Measurements from ENCODE around the gene CCDC3. TPM values are rescaled to one million over a fixed set of nuclear protein-coding genes. Genes with fewer than 3 reads are reported as not detected.

The CCDC3 gene
- total RNA-seq, 1 experiment from 2014 or later, result not detected

DNA sequence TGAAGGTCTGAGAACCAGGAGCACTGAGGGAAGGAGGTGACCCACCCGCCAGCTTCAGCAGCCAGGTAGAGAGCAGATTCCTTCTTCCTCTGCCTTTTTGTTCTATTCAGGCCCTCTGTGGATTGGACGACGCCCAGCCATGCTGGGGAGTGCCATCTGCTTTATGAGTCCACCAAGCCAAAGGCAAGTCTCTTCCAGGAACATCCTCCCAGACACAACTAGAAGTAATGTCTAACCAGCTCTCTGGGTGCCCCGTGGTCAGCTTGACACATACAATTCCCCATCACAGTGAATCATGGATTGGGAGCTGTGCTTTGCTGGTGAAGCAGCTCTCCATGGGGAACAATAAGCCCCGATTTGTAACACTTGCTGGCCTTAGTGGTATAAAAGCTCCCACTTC lies 125.2 kb downstream of the CCDC3 start:
- Histone ChIP-seq H3F3A (ENCODE audit: low read length, unreplicated experiment) (no peaks in the 10 kb centered on the region), H3K27ac (ENCODE audit: low read length) (no peak overlapping the region), H3K4me3 (ENCODE audit: low read length) (no peak overlapping the region), H3K9me2 (replicated peaks; ENCODE audit: low read length) (no peaks in the 10 kb centered on the region), H3K4me1 (ENCODE audit: insufficient read depth, low read length) (no peaks in the 10 kb centered on the region), H2AFZ (ENCODE audit: low read length) (no peak overlapping the region), H3K9me3 (ENCODE audit: low read length) (no peaks in the 10 kb centered on the region), H3K79me2 (ENCODE audit: low read length) (no peaks in the 10 kb centered on the region), H4K20me1 (ENCODE audit: low read length) (no peaks in the 10 kb centered on the region), H3K9ac (ENCODE audit: low read length) (no peak overlapping the region), H3K27me3 (ENCODE audit: low read length) (no peaks in the 10 kb centered on the region), H3K36me3 (ENCODE audit: low read depth, low read length) (no peaks in the 10 kb centered on the region), H3K4me2 (ENCODE audit: low read length) (no peak overlapping the region)
- intact Hi-C loops (cut with micrococcal nuclease), result no loop called here
- BruUV-seq (replicated peaks), result no TSS peak
- no peak for ATAC-seq
- no peak for DNase-seq
- no peak for TF ChIP-seq EZH2phosphoT487 (IDR thresholded peaks at IDR 0.05; ENCODE audit: borderline replicate concordance, low read length)
- POLR2A ChIA-PET (ENCODE audit: unreplicated experiment), result interaction anchor here (0.6 kb wide), 1 partner anchor 34 kb away, joined by 3 read pairs; no protein-coding TSS in a partner anchor
- CTCF ChIA-PET, result interaction anchor here (0.6 to 0.7 kb wide), 2 partner anchors 24 to 627 kb away, joined by 3 to 4 read pairs; no protein-coding TSS in a partner anchor

DNA sequence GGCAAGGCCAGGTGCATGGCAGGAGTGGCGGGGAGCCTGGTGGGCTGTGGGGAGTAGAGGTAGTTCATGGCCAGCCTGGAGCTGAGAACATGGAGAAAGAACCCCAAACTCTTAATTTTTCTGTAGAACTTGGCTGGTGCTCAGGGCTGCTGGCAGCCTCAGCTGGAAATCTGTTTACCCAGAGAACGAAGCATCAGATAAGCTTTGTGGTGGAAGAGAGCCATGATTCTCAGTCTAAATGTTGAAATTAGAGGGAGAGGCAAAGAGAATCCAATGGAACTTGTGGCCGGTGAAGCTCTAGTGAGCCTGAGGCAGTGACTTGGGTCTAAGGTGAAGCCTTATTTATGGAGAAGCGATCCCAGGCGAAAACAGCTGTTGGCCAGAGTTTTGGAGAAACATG lies 126.4 kb downstream of the CCDC3 start:
- Histone ChIP-seq H3K27ac (ENCODE audit: low read length) (no peak overlapping the region), H2AFZ (ENCODE audit: low read length) (no peak overlapping the region), H3F3A (ENCODE audit: low read length, unreplicated experiment) (no peaks in the 10 kb centered on the region), H3K4me1 (ENCODE audit: insufficient read depth, low read length) (no peaks in the 10 kb centered on the region), H3K9me2 (replicated peaks; ENCODE audit: low read length) (no peaks in the 10 kb centered on the region), H3K27me3 (ENCODE audit: low read length) (no peaks in the 10 kb centered on the region), H3K9me3 (ENCODE audit: low read length) (no peaks in the 10 kb centered on the region), H3K4me3 (ENCODE audit: low read length) (no peak overlapping the region), H3K9ac (ENCODE audit: low read length) (no peak overlapping the region), H3K4me2 (ENCODE audit: low read length) (no peak overlapping the region), H3K36me3 (ENCODE audit: low read depth, low read length) (no peaks in the 10 kb centered on the region), H3K79me2 (ENCODE audit: low read length) (no peaks in the 10 kb centered on the region), H4K20me1 (ENCODE audit: low read length) (no peaks in the 10 kb centered on the region)
- DNase-seq (peak; percentile 30), ATAC-seq (peak; percentile 35; the same call in 1 of the 2 replicates)
- TF ChIP-seq, protein P1, sequence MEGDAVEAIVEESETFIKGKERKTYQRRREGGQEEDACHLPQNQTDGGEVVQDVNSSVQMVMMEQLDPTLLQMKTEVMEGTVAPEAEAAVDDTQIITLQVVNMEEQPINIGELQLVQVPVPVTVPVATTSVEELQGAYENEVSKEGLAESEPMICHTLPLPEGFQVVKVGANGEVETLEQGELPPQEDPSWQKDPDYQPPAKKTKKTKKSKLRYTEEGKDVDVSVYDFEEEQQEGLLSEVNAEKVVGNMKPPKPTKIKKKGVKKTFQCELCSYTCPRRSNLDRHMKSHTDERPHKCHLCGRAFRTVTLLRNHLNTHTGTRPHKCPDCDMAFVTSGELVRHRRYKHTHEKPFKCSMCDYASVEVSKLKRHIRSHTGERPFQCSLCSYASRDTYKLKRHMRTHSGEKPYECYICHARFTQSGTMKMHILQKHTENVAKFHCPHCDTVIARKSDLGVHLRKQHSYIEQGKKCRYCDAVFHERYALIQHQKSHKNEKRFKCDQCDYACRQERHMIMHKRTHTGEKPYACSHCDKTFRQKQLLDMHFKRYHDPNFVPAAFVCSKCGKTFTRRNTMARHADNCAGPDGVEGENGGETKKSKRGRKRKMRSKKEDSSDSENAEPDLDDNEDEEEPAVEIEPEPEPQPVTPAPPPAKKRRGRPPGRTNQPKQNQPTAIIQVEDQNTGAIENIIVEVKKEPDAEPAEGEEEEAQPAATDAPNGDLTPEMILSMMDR (conservative IDR thresholded peaks at IDR 0.05; ENCODE audit: low read depth, low read length), result no peak
- TF ChIP-seq EZH2phosphoT487 (IDR thresholded peaks at IDR 0.05; ENCODE audit: borderline replicate concordance, low read length) (no peak), EZH2 (IDR thresholded peaks at IDR 0.05; ENCODE audit: low read length, unreplicated experiment) (no peak)
- ChIA-PET POLR2A (ENCODE audit: unreplicated experiment) (no interaction called here), CTCF (no interaction called here)
- no TSS peak for BruUV-seq (replicated peaks)
- intact Hi-C loops (cut with micrococcal nuclease), result no loop called here

DNA sequence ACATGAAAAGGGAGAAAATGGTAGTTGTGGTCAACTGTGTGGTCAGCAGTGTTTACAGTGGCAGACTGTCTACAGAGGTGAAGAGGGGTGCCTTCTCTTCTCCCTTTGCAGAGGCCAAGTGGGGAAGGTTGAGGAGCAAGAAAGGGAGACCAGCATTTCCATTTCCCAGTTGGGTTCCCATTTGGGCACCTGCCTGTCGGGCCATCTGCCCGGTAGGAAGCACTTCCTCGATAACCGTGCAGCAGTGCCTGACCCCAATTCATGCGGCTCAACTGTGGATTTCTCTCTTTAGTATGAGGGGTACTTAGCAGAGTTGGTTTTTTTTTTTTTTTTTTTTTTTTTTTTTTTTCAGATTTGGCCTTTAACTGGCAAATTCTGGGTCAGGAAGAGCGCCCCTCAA lies 127.0 kb downstream of the CCDC3 start:
- Histone ChIP-seq H3K27me3 (ENCODE audit: low read length) (no peaks in the 10 kb centered on the region), H4K20me1 (ENCODE audit: low read length) (no peaks in the 10 kb centered on the region), H2AFZ (ENCODE audit: low read length) (no peak overlapping the region), H3K9me3 (ENCODE audit: low read length) (no peaks in the 10 kb centered on the region), H3K4me1 (ENCODE audit: insufficient read depth, low read length) (no peaks in the 10 kb centered on the region), H3K4me2 (ENCODE audit: low read length) (no peak overlapping the region), H3K9ac (ENCODE audit: low read length) (no peak overlapping the region), H3K79me2 (ENCODE audit: low read length) (no peaks in the 10 kb centered on the region), H3K4me3 (ENCODE audit: low read length) (no peak overlapping the region), H3K36me3 (ENCODE audit: low read depth, low read length) (no peaks in the 10 kb centered on the region), H3F3A (ENCODE audit: low read length, unreplicated experiment) (no peaks in the 10 kb centered on the region), H3K27ac (ENCODE audit: low read length) (no peak overlapping the region), H3K9me2 (replicated peaks; ENCODE audit: low read length) (no peaks in the 10 kb centered on the region)
- POLR2A ChIA-PET (ENCODE audit: unreplicated experiment), result no interaction called here
- TF ChIP-seq EZH2phosphoT487 (IDR thresholded peaks at IDR 0.05; ENCODE audit: borderline replicate concordance, low read length), result no peak
- TF ChIP-seq, protein P1 (conservative IDR thresholded peaks at IDR 0.05; ENCODE audit: low read depth, low read length), result no peak
- no peak for TF ChIP-seq EZH2 (IDR thresholded peaks at IDR 0.05; ENCODE audit: low read length, unreplicated experiment)
- BruUV-seq (replicated peaks), result no TSS peak
- intact Hi-C loops (cut with micrococcal nuclease), result no loop called here
- DNase-seq (no peak), ATAC-seq (no peak)
- CTCF ChIA-PET, result no interaction called here
